H1 (cell line): Measurements from ENCODE around the gene AFF2. TPM values are rescaled to one million over a fixed set of nuclear protein-coding genes. Genes with fewer than 3 reads are reported as not detected.

ENCODE experiments used
- KDM5A ChIP-seq: fragments of 200-600 bp; IDR thresholded peaks from 2 replicates; pipeline ENCODE4 v1.7.1; 2012; ENCODE audit warnings: mild to moderate bottlenecking, low read length, inconsistent platforms, mixed read lengths
- polyA plus RNA-seq, 7 experiments: library from polyadenylated mRNA; depleted of rRNA in 3 of 7; stranded (reverse) in 5 of 7; unstranded in 2 of 7; fragments of >200 nt in 5 of 7; fragments of 200-250 nt in 2 of 7; gene quantifications; 1 replicate in 5 of 7; 2 replicates in 1 of 7; 4 replicates in 1 of 7; pipeline versions ENCODE4 v1.2.1 to v1.2.3, GENCODE V29; 2011 to 2013; ENCODE audit warnings: missing spikeins in 2 of 7, mixed read lengths in 2 of 7
- total RNA-seq: library from RNA; stranded (reverse); fragmentation: NEBNext Ultra II Directional; extraction: Animal tissue kit (Norgen Biotek cat#: 25700); gene quantifications from 2 replicates; pipeline ENCODE4 v1.2.1, GENCODE V29; 2021

The AFF2 gene
- total and polyA plus RNA-seq, 2 of the 8 experiments (the other 6 are each of a cell fraction or from before 2014, with no cell fraction given), result 2.0 to 7.3 TPM

DNA sequence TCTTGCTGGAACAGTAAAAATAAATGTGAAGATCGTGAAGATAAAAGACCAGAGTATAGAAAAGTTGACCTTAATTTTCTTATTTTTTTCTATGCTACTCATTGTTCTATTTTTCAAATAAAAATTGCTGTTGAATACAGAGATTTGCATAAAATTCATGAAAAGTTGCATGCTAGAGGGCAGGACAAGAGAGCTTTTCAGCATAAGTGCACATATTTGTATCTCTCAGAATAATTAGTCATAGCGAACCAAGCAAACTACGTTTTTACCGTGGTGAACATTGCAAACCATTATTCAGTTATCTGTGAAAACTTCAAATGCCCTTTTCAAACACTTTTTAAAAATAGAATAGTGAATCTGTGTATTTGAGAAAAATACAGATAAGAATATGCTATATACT lies 26.4 kb upstream of the AFF2 start (continued):
- no peak for TF ChIP-seq KDM5A
